Kidney epithelial cell (primary cell): Measurements from ENCODE around the gene MAP3K9. TPM values are rescaled to one million over a fixed set of nuclear protein-coding genes. Genes with fewer than 3 reads are reported as not detected.
"Not testable (repeated sequence)": the region's sequence is repeated elsewhere in the genome, so short reads cannot be mapped to it uniquely, and the experiment has no call there.

ENCODE experiments used
- DNase-seq: peaks from one replicate; pipeline ENCODE4 v3.0.0-alpha.2; 2010; ENCODE audit warnings: low read depth
- H3K27me3 ChIP-seq: 2 replicates; pipeline ENCODE4 v1.6.0; 2011; ENCODE audit warnings: low read length; ENCODE audit not compliant: control insufficient read depth, insufficient read depth
- H3K36me3 ChIP-seq: 2 replicates; pipeline ENCODE4 v1.5.1; 2011; ENCODE audit warnings: low read length; ENCODE audit not compliant: control insufficient read depth, insufficient read depth
- H3K4me3 ChIP-seq: 2 replicates; pipeline ENCODE4 v1.5.1; 2011; ENCODE audit warnings: low read depth, mild to moderate bottlenecking, control low read depth, low read length
- CTCF ChIP-seq: IDR thresholded peaks from 2 replicates; pipeline ENCODE4 v1.5.1; 2011; ENCODE audit warnings: mild to moderate bottlenecking, moderate library complexity, low read length, control low read depth, inconsistent platforms; ENCODE audit not compliant: insufficient read depth, poor library complexity, severe bottlenecking
- total RNA-seq: library from RNA; depleted of rRNA; stranded (reverse); fragments of >200 nt; gene quantifications from 2 replicates; pipeline ENCODE4 v1.2.3, GENCODE V29; 2015

The MAP3K9 gene
- total RNA-seq, 1 donor from 2014 or later, result 10.4 TPM

GRCh38 chr14:70709726-70710382 lies 99.5 kb downstream of the MAP3K9 start:
- Histone ChIP-seq H3K4me3 (no peak overlapping the region), H3K36me3 (no peaks in the 10 kb centered on the region), H3K27me3 (no peaks in the 10 kb centered on the region)
- no peak for DNase-seq
- TF ChIP-seq CTCF, result no peak

GRCh38 chr14:70708717-70709570 lies 100.4 kb downstream of the MAP3K9 start:
- Histone ChIP-seq H3K36me3 (no peaks in the 10 kb centered on the region), H3K4me3 (no peak overlapping the region), H3K27me3 (no peaks in the 10 kb centered on the region)
- no peak for DNase-seq
- TF ChIP-seq CTCF, result no peak

GRCh38 chr14:70707138-70708038 lies 101.9 kb downstream of the MAP3K9 start:
- peak; percentile 6 for TF ChIP-seq CTCF
- H3K36me3 ChIP-seq, result no peaks in the 10 kb centered on the region
- H3K4me3 ChIP-seq, result no peak overlapping the region
- peak; percentile 81 for DNase-seq
- no peaks in the 10 kb centered on the region for H3K27me3 ChIP-seq

GRCh38 chr14:70706177-70706576 lies 103.1 kb downstream of the MAP3K9 start:
- Histone ChIP-seq H3K36me3 (no peaks in the 10 kb centered on the region), H3K27me3 (no peaks in the 10 kb centered on the region), H3K4me3 (no peak overlapping the region)
- DNase-seq, result no peak
- TF ChIP-seq CTCF, result no peak

- Histone ChIP-seq H3K27me3 (no peaks in the 10 kb centered on the region), H3K4me3 (no peak overlapping the region), H3K36me3 (no peaks in the 10 kb centered on the region)
- no peak for TF ChIP-seq CTCF
- DNase-seq, result no peak
Observed at GRCh38 chr14:70704960-70705359, 104.4 kb downstream of the MAP3K9 start.

GRCh38 chr14:70703621-70704168 lies 105.6 kb downstream of the MAP3K9 start:
- not testable (repeated sequence) for H3K4me3 ChIP-seq, DNase-seq, H3K36me3 ChIP-seq, H3K27me3 ChIP-seq
